Activated CD8-positive, alpha-beta memory T cell treated with anti-CD3 and anti-CD28 coated beads, Interleukin-2, amount 50 U/mL, for 24 hours (primary cell): Measurements from ENCODE around the gene TTC23L.
"Not testable (repeated sequence)": the region's sequence is repeated elsewhere in the genome, so short reads cannot be mapped to it uniquely, and the experiment has no call there.

Experiments
- DNase-seq: peaks from one replicate; pipeline ENCODE4 v3.0.0-alpha.2; 2020; ENCODE audit errors: extremely low read depth

Gene TTC23L

GRCh38 chr5:34838785-34839714, at the start of gene TTC23L:
Gene TTC23L (plus strand): TSS chr5:34839164. CDS start chr5:34840672, 1,508 bp downstream.
- DNase-seq, result peak; percentile 65

- DNase-seq, result no peak
Measured at GRCh38 chr5:34789639-34790038, 49.3 kb upstream of the TTC23L start.

GRCh38 chr5:34790069-34790468, 48.9 kb upstream of the TTC23L start:
- DNase-seq, result no peak

- no peak for DNase-seq
Measured at GRCh38 chr5:34791761-34792244, 47.2 kb upstream of the TTC23L start.

GRCh38 chr5:34802834-34803563, 36.0 kb upstream of the TTC23L start:
- no peak for DNase-seq

- DNase-seq, result no peak
Measured at GRCh38 chr5:34803974-34804732, 34.8 kb upstream of the TTC23L start.

GRCh38 chr5:34804913-34805312, 34.1 kb upstream of the TTC23L start:
- no peak for DNase-seq

GRCh38 chr5:34806532-34806931, 32.4 kb upstream of the TTC23L start:
- DNase-seq, result no peak

- DNase-seq, result no peak
Measured at GRCh38 chr5:34811706-34812105, 27.3 kb upstream of the TTC23L start.

- DNase-seq, result no peak
Measured at GRCh38 chr5:34813509-34813908, 25.5 kb upstream of the TTC23L start.

- DNase-seq, result no peak
Measured at GRCh38 chr5:34817558-34818351, 21.2 kb upstream of the TTC23L start.

GRCh38 chr5:34818717-34819116, 20.2 kb upstream of the TTC23L start:
- no peak for DNase-seq

GRCh38 chr5:34820593-34820992, 18.4 kb upstream of the TTC23L start:
- no peak for DNase-seq

- DNase-seq, result no peak
Measured at GRCh38 chr5:34822956-34823715, 15.8 kb upstream of the TTC23L start.

GRCh38 chr5:34826347-34826746, 12.6 kb upstream of the TTC23L start:
- DNase-seq, result no peak

- no peak for DNase-seq
Measured at GRCh38 chr5:34827588-34828506, 11.1 kb upstream of the TTC23L start.

GRCh38 chr5:34830827-34831226, 8.1 kb upstream of the TTC23L start:
- not testable (repeated sequence) for DNase-seq

GRCh38 chr5:34831303-34831702, 7.7 kb upstream of the TTC23L start:
- DNase-seq, result no peak

- no peak for DNase-seq
Measured at GRCh38 chr5:34832568-34832967, 6.4 kb upstream of the TTC23L start.
